T follicular helper cell (primary cell): ENCODE measurements around the gene VPS51.
A peak's percentile ranks its signal among the peaks of the same experiment; 100 is the strongest.

Experiments
- DNase-seq: peaks from one replicate; pipeline ENCODE4 v3.0.0-alpha.2; 2020; ENCODE audit warnings: low read depth

Gene VPS51

GRCh38 chr11:65119670-65119995 lies 23.6 kb downstream of the VPS51 start:
- DNase-seq, result no peak

- DNase-seq, result no peak
Measured at GRCh38 chr11:65120831-65121230, 24.8 kb downstream of the VPS51 start.

- DNase-seq, result no peak
Measured at GRCh38 chr11:65121447-65121864, 25.4 kb downstream of the VPS51 start.

GRCh38 chr11:65121865-65122696 lies 26.1 kb downstream of the VPS51 start, which contains the start of the genes FAU and MRPL49:
Gene FAU (minus strand): TSS chr11:65122134. CDS start chr11:65121813, 321 bp downstream.
Gene MRPL49 (plus strand): TSS chr11:65122321. CDS start chr11:65122347, 26 bp downstream.
- DNase-seq, result peak; percentile 99

- DNase-seq, result no peak
Measured at GRCh38 chr11:65124480-65125196, 28.6 kb downstream of the VPS51 start.

GRCh38 chr11:65125197-65126056 lies 29.4 kb downstream of the VPS51 start:
- no peak for DNase-seq

GRCh38 chr11:65126624-65127274 lies 30.7 kb downstream of the VPS51 start:
- no peak for DNase-seq

GRCh38 chr11:65127473-65128181 lies 31.6 kb downstream of the VPS51 start:
- no peak for DNase-seq

GRCh38 chr11:65128182-65129145 lies 32.5 kb downstream of the VPS51 start:
- DNase-seq, result no peak

GRCh38 chr11:65129649-65130441 lies 33.8 kb downstream of the VPS51 start:
- no peak for DNase-seq

GRCh38 chr11:65130631-65131416 lies 34.8 kb downstream of the VPS51 start:
- no peak for DNase-seq

- DNase-seq, result no peak
Measured at GRCh38 chr11:65131417-65131776, 35.4 kb downstream of the VPS51 start.

GRCh38 chr11:65131895-65132237 lies 35.9 kb downstream of the VPS51 start:
- no peak for DNase-seq

- DNase-seq, result no peak
Measured at GRCh38 chr11:65132238-65132987, 36.4 kb downstream of the VPS51 start.

- DNase-seq, result no peak
Measured at GRCh38 chr11:65132988-65133700, 37.1 kb downstream of the VPS51 start.

GRCh38 chr11:65133724-65134123 lies 37.7 kb downstream of the VPS51 start:
- no peak for DNase-seq
